MCF 10A (cell line): ENCODE data around the gene CARD11. TPM values are rescaled to one million over a fixed set of nuclear protein-coding genes. Genes with fewer than 3 reads are reported as not detected.

Experiments used
- BruUV-seq: library from RNA; stranded (reverse); fragments of 400-500 nt; replicated peaks from 2 replicates; lab custom pipeline; 2021; lab: Mats Ljungman, UMichigan
- CTCF ChIA-PET: fragments of 300-600 bp; sonication (Branson Sonifier 250); formaldehyde crosslinking; extraction: SDS; loops from one replicate; lab custom pipeline; 2021; ENCODE audit warnings: antibody characterized with exemption, inconsistent platforms; lab: Yijun Ruan, JAX
- POLR2A ChIA-PET: fragments of 300-600, 350-650 bp; sonication (Branson Sonifier 250); formaldehyde crosslinking; extraction: SDS; loops from one replicate; lab custom pipeline; 2020; ENCODE audit warnings: antibody characterized with exemption, inconsistent platforms; lab: Yijun Ruan, JAX
- DNase-seq: peaks from one replicate; pipeline ENCODE4 v3.0.0-alpha.2; 2018; ENCODE audit not compliant: unreplicated experiment
- H3K27ac Mint-ChIP-seq: one replicate; pipeline ENCODE4 v1.8.0; 2022; ENCODE audit warnings: mild to moderate bottlenecking, low read depth, mixed read lengths; ENCODE audit not compliant: unreplicated experiment
- H3K27me3 Mint-ChIP-seq: one replicate; pipeline ENCODE4 v1.8.0; 2022; ENCODE audit warnings: mixed read lengths; ENCODE audit not compliant: insufficient read depth, unreplicated experiment
- H3K36me3 Mint-ChIP-seq: one replicate; pipeline ENCODE4 v1.8.0; 2022; ENCODE audit warnings: mild to moderate bottlenecking, moderate library complexity, mixed read lengths; ENCODE audit not compliant: insufficient read depth, unreplicated experiment
- H3K4me1 Mint-ChIP-seq: one replicate; pipeline ENCODE4 v1.8.0; 2022; ENCODE audit warnings: mixed read lengths; ENCODE audit not compliant: insufficient read depth, unreplicated experiment
- H3K4me3 Mint-ChIP-seq: one replicate; pipeline ENCODE4 v1.8.0; 2022; ENCODE audit warnings: mild to moderate bottlenecking, moderate library complexity, mixed read lengths; ENCODE audit not compliant: unreplicated experiment
- H3K9me3 Mint-ChIP-seq: one replicate; pipeline ENCODE4 v1.8.0; 2022; ENCODE audit warnings: mixed read lengths; ENCODE audit not compliant: unreplicated experiment
- intact Hi-C: fragments of 100-400 bp; cut with micrococcal nuclease; formaldehyde crosslinking; loops from 2 replicates; pipeline ENCODE4 v1.14.1; 2022
- total RNA-seq: library from RNA; stranded (reverse); gene quantifications from 2 replicates; pipeline ENCODE4 v1.2.3, GENCODE V29; 2022
- TF ChIP-seq, protein P1 (sequence below): fragments of 200-600 bp; IDR thresholded peaks from one replicate; pipeline ENCODE4 v1.8.0; 2022; ENCODE audit warnings: antibody characterized with exemption, mild to moderate bottlenecking; ENCODE audit not compliant: unreplicated experiment

Gene CARD11
- total RNA-seq, 1 experiment from 2014 or later: not detected

DNA sequence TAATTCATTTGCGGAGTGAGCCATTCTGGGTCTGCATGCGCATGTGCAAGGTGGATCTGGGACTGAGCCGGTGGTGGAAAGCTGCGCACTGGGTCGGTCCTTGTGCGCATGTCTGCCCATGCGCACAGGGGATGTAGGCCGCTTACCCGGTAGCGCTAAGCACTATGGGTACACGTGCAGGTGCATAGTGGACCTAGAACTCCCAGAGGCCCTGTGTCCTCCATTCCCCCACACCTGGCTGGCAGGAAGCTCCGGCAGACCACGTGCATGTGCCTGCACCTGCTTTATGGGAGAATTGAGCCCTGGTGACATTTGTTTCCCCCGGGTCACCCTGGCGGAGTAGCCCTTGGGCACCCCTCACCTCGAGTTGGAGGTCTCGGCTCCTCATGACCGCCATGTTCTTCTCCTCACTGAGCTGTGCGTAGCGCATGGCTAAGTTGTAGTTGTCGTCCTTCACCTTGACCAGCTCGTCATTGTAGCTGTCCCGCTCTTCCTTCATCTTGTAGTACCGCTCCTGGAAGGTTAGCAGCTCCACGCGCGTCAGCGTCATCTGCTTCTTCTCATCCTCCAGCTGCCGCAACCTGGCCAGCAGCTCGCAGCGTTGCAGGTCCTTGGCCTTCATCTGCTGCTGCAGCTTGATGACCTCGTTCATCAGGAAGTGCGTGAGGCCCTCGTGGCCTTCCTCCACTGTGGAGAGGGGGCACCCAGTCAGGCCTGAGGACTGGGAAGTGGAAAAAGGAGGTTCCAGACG is 99.6 kb downstream of the CARD11 start:
- intact Hi-C loops: no loop called here
- Mint-ChIP-seq H3K36me3 (no peaks in the 10 kb centered on the region), H3K27ac (no peak overlapping the region), H3K27me3 (no peaks in the 10 kb centered on the region), H3K4me3 (no peak overlapping the region), H3K4me1 (no peaks in the 10 kb centered on the region), H3K9me3 (no peaks in the 10 kb centered on the region)
- no TSS peak for BruUV-seq
- ChIA-PET POLR2A (no interaction called here), CTCF (no interaction called here)
- TF ChIP-seq, protein P1, sequence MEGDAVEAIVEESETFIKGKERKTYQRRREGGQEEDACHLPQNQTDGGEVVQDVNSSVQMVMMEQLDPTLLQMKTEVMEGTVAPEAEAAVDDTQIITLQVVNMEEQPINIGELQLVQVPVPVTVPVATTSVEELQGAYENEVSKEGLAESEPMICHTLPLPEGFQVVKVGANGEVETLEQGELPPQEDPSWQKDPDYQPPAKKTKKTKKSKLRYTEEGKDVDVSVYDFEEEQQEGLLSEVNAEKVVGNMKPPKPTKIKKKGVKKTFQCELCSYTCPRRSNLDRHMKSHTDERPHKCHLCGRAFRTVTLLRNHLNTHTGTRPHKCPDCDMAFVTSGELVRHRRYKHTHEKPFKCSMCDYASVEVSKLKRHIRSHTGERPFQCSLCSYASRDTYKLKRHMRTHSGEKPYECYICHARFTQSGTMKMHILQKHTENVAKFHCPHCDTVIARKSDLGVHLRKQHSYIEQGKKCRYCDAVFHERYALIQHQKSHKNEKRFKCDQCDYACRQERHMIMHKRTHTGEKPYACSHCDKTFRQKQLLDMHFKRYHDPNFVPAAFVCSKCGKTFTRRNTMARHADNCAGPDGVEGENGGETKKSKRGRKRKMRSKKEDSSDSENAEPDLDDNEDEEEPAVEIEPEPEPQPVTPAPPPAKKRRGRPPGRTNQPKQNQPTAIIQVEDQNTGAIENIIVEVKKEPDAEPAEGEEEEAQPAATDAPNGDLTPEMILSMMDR: no peak
- DNase-seq: no peak

- POLR2A ChIA-PET: interaction anchor here (0.5 to 0.7 kb wide), 2 partner anchors 12 to 577 kb away, joined by 3 read pairs; no protein-coding TSS in a partner anchor
- H3K27me3 Mint-ChIP-seq: no peaks in the 10 kb centered on the region
- DNase-seq: no peak
- TF ChIP-seq, protein P1: no peak
- no TSS peak for BruUV-seq
- CTCF ChIA-PET: interaction anchor here (1.1 kb wide), 1 partner anchor 213 kb away, joined by 3 read pairs; no protein-coding TSS in a partner anchor
- H3K4me3 Mint-ChIP-seq: no peak overlapping the region
- no peaks in the 10 kb centered on the region for H3K4me1 Mint-ChIP-seq
- no peaks in the 10 kb centered on the region for H3K36me3 Mint-ChIP-seq
- no peaks in the 10 kb centered on the region for H3K9me3 Mint-ChIP-seq
- intact Hi-C loops: no loop called here
- no peak overlapping the region for H3K27ac Mint-ChIP-seq
These were observed 102.3 kb downstream of the CARD11 start for GRCh38 chr7:2941216-2941859.

DNA sequence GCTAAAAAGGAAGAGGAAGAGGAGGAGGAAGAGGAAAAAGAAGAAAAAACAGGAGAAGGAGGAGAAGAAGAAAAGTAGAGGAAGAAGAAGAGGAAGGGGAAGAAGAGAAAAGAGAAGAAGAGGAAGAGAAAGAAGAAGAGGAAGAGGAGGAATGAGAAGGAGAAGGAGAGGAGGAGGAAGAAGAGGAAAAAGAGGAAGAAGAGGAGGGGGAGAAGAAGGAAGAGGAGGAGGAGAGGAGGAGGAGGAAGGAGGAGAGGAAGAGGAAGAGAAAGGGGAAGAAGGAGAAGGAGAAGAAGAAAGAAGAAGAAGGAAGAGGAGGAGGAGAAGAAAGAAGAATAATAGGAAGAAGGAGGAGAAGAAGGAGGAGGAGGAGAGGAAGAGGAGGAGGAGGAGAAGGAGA is 103.2 kb downstream of the CARD11 start:
- POLR2A ChIA-PET: interaction anchor here (0.7 kb wide), 1 partner anchor 12 kb away, joined by 3 read pairs; no protein-coding TSS in a partner anchor
- H3K36me3 Mint-ChIP-seq: no peaks in the 10 kb centered on the region

More for the DNA sequence above, 103.2 kb downstream of the CARD11 start:
- Mint-ChIP-seq H3K9me3 (no peaks in the 10 kb centered on the region), H3K27me3 (no peaks in the 10 kb centered on the region), H3K4me1 (no peaks in the 10 kb centered on the region), H3K27ac (no peak overlapping the region), H3K4me3 (no peak overlapping the region)
- no TSS peak for BruUV-seq
- CTCF ChIA-PET: no interaction called here
- TF ChIP-seq, protein P1: no peak
- intact Hi-C loops: no loop called here
- DNase-seq: no peak
